Chondrocyte (in vitro differentiated cells): ENCODE data around the gene TAF11. TPM values are rescaled to one million over a fixed set of nuclear protein-coding genes. Genes with fewer than 3 reads are reported as not detected.
"Not testable (repeated sequence)": the region's sequence is repeated elsewhere in the genome, so short reads cannot be mapped to it uniquely, and the experiment has no call there.

Experiments
- DNase-seq: peaks from one replicate; pipeline ENCODE4 v3.0.0; 2021; ENCODE audit warnings: mixed read lengths, low spot score
- H3K27ac Mint-ChIP-seq: one replicate; pipeline ENCODE4 v1.8.0; 2021; ENCODE audit warnings: mild to moderate bottlenecking, moderate library complexity, mixed read lengths; ENCODE audit not compliant: unreplicated experiment
- H3K27me3 Mint-ChIP-seq: 2 replicates; pipeline ENCODE4 v1.8.0; 2021; ENCODE audit warnings: low read depth, mixed read lengths
- H3K36me3 Mint-ChIP-seq: 2 replicates; pipeline ENCODE4 v1.8.0; 2021; ENCODE audit warnings: low read depth, mixed read lengths
- H3K4me1 Mint-ChIP-seq: 2 replicates; pipeline ENCODE4 v1.8.0; 2021; ENCODE audit warnings: low read depth, mild to moderate bottlenecking, mixed read lengths
- H3K4me3 Mint-ChIP-seq: one replicate; pipeline ENCODE4 v1.8.0; 2021; ENCODE audit warnings: mild to moderate bottlenecking, moderate library complexity, mixed read lengths; ENCODE audit not compliant: unreplicated experiment
- H3K9me3 Mint-ChIP-seq: 2 replicates; pipeline ENCODE4 v1.8.0; 2021; ENCODE audit warnings: low read depth, mixed read lengths
- CTCF ChIP-seq: fragments of 200-600 bp; sonication (generic); IDR thresholded peaks from 2 replicates; pipeline ENCODE4 v1.5.0; 2021; ENCODE audit warnings: antibody characterized with exemption, mild to moderate bottlenecking, moderate library complexity
- total RNA-seq: library from RNA; stranded (reverse); gene quantifications from 3 replicates; pipeline ENCODE4 v1.2.1, GENCODE V29; 2021

Gene TAF11
- total RNA-seq, 1 donor from 2014 or later, result 30.5 TPM

- DNase-seq, result no peak
- TF ChIP-seq CTCF, result no peak
- Mint-ChIP-seq H3K36me3 (no peaks in the 10 kb centered on the region), H3K9me3 (no peaks in the 10 kb centered on the region), H3K4me3 (no peak overlapping the region), H3K27ac (no peak overlapping the region), H3K27me3 (no peaks in the 10 kb centered on the region), H3K4me1 (peaks cover 14% of the 10 kb centered on the region)
Measured at GRCh38 chr6:34904990-34905613, 17.3 kb upstream of the TAF11 start.

GRCh38 chr6:34901930-34902329 is 14.1 kb upstream of the TAF11 start:
- Mint-ChIP-seq H3K4me1 (peaks cover 14% of the 10 kb centered on the region), H3K27ac (peak overlapping the region; percentile 80), H3K27me3 (no peaks in the 10 kb centered on the region), H3K36me3 (no peaks in the 10 kb centered on the region), H3K9me3 (no peaks in the 10 kb centered on the region), H3K4me3 (no peak overlapping the region)
- DNase-seq, result no peak
- no peak for TF ChIP-seq CTCF

GRCh38 chr6:34900321-34901031 is 12.6 kb upstream of the TAF11 start:
- H3K4me3 Mint-ChIP-seq, result no peak overlapping the region
- TF ChIP-seq CTCF, result no peak
- no peaks in the 10 kb centered on the region for H3K36me3 Mint-ChIP-seq
- no peak for DNase-seq
- peaks cover 14% of the 10 kb centered on the region for H3K4me1 Mint-ChIP-seq
- H3K9me3 Mint-ChIP-seq, result no peaks in the 10 kb centered on the region
- no peak overlapping the region for H3K27ac Mint-ChIP-seq
- no peaks in the 10 kb centered on the region for H3K27me3 Mint-ChIP-seq

GRCh38 chr6:34899748-34900147 is 11.9 kb upstream of the TAF11 start:
- H3K4me3 Mint-ChIP-seq, H3K9me3 Mint-ChIP-seq: not testable (repeated sequence)

GRCh38 chr6:34897716-34898115 is 9.9 kb upstream of the TAF11 start:
- H3K9me3 Mint-ChIP-seq, result no peaks in the 10 kb centered on the region
- TF ChIP-seq CTCF, result no peak
- peaks cover 14% of the 10 kb centered on the region for H3K4me1 Mint-ChIP-seq
- no peaks in the 10 kb centered on the region for H3K36me3 Mint-ChIP-seq
- no peak overlapping the region for H3K4me3 Mint-ChIP-seq
- DNase-seq, result no peak
- no peak overlapping the region for H3K27ac Mint-ChIP-seq
- H3K27me3 Mint-ChIP-seq, result no peaks in the 10 kb centered on the region

More at GRCh38 chr6:34899748-34900147, 11.9 kb upstream of the TAF11 start:
- peaks cover 14% of the 10 kb centered on the region for H3K4me1 Mint-ChIP-seq
- not testable (repeated sequence) for H3K27ac Mint-ChIP-seq, DNase-seq, H3K27me3 Mint-ChIP-seq, H3K36me3 Mint-ChIP-seq

- Mint-ChIP-seq H3K27ac (no peak overlapping the region), H3K4me1 (peaks cover 11% of the 10 kb centered on the region), H3K27me3 (no peaks in the 10 kb centered on the region), H3K4me3 (no peak overlapping the region), H3K36me3 (no peaks in the 10 kb centered on the region), H3K9me3 (no peaks in the 10 kb centered on the region)
- no peak for DNase-seq
- TF ChIP-seq CTCF, result no peak
Measured at GRCh38 chr6:34897130-34897529, 9.3 kb upstream of the TAF11 start.
